IMR-90 (cell line): ENCODE data around the gene CCP110.

Experiments used
- BHLHE40 ChIP-seq: fragments of 150-350 bp; IDR thresholded peaks from 2 replicates; pipeline ENCODE4 v1.6.1; 2016; ENCODE audit warnings: mild to moderate bottlenecking, low read depth, low read length
- CEBPB ChIP-seq: IDR thresholded peaks from 2 replicates; pipeline ENCODE4 v1.6.1; 2012; ENCODE audit warnings: low read depth, low read length, improper control_type of control experiment
- CHD1 ChIP-seq: IDR thresholded peaks from 2 replicates; pipeline ENCODE4 v1.6.1; 2012; ENCODE audit warnings: low read depth, low read length, improper control_type of control experiment
- CTCF ChIP-seq: conservative IDR thresholded peaks from 2 replicates; pipeline ENCODE4 v1.5.1; 2012; ENCODE audit warnings: mild to moderate bottlenecking, low read depth, low read length, improper control_type of control experiment
- ELK1 ChIP-seq: fragments of 150-350 bp; IDR thresholded peaks from 2 replicates; pipeline ENCODE4 v1.6.1; 2016; ENCODE audit warnings: low read depth, mild to moderate bottlenecking, low read length, moderate library complexity, borderline replicate concordance
- MAFK ChIP-seq: IDR thresholded peaks from 2 replicates; pipeline ENCODE4 v1.6.1; 2012; ENCODE audit warnings: low read depth, low read length, improper control_type of control experiment
- MAZ ChIP-seq: IDR thresholded peaks from 2 replicates; pipeline ENCODE4 v1.6.1; 2012; ENCODE audit warnings: low read depth, mild to moderate bottlenecking, low read length, improper control_type of control experiment, moderate library complexity, borderline replicate concordance
- MXI1 ChIP-seq: IDR thresholded peaks from 2 replicates; pipeline ENCODE4 v1.6.1; 2012; ENCODE audit warnings: low read depth, mild to moderate bottlenecking, low read length, moderate library complexity, borderline replicate concordance
- POLR2A ChIP-seq: IDR thresholded peaks from 2 replicates; pipeline ENCODE4 v1.6.1; 2012; ENCODE audit warnings: mild to moderate bottlenecking, low read depth, low read length
- RAD21 ChIP-seq: IDR thresholded peaks from 2 replicates; pipeline ENCODE4 v1.6.1; 2012; ENCODE audit warnings: low read length, improper control_type of control experiment
- RCOR1 ChIP-seq: IDR thresholded peaks from 2 replicates; pipeline ENCODE4 v1.6.1; 2012; ENCODE audit warnings: mild to moderate bottlenecking, low read length, improper control_type of control experiment; ENCODE audit not compliant: insufficient replicate concordance
- RFX5 ChIP-seq: IDR thresholded peaks from 2 replicates; pipeline ENCODE4 v1.8.0; 2012; ENCODE audit warnings: low read depth, mild to moderate bottlenecking, low read length, moderate library complexity
- SMC3 ChIP-seq: fragments of 150-350 bp; IDR thresholded peaks from 2 replicates; pipeline ENCODE4 v1.6.1; 2016; ENCODE audit warnings: low read depth, mild to moderate bottlenecking, antibody characterized with exemption, low read length, moderate library complexity
- USF2 ChIP-seq: fragments of 150-350 bp; IDR thresholded peaks from 2 replicates; pipeline ENCODE4 v1.6.1; 2017; ENCODE audit warnings: mild to moderate bottlenecking, antibody characterized with exemption, low read length, low read depth

GRCh38 chr16:19520861-19521331 is 2.8 kb upstream of the CCP110 start:
- no peak for TF ChIP-seq CEBPB
- TF ChIP-seq CTCF: no peak
- no peak for TF ChIP-seq POLR2A
- TF ChIP-seq RCOR1: no peak
- no peak for TF ChIP-seq ELK1
- no peak for TF ChIP-seq RAD21
- TF ChIP-seq SMC3: no peak
- TF ChIP-seq USF2: no peak
- no peak for TF ChIP-seq BHLHE40
- no peak for TF ChIP-seq MAFK
- no peak for TF ChIP-seq RFX5
- TF ChIP-seq CHD1: no peak
- peak; percentile 37; the same call in 1 of the 2 replicates for TF ChIP-seq MAZ
- no peak for TF ChIP-seq MXI1
